Hematopoietic multipotent progenitor cell treated with erythropoietin and hydrocortisone succinate and interleukin-3 and kit ligand, for 6 days (in vitro differentiated cells): ENCODE measurements around the gene MOXD1.
"Not testable (repeated sequence)": the region's sequence is repeated elsewhere in the genome, so short reads cannot be mapped to it uniquely, and the experiment has no call there.

ENCODE experiments used
- DNase-seq: peaks from one replicate; pipeline ENCODE4 v3.0.0-alpha.2; 2015

MOXD1 gene

DNA sequence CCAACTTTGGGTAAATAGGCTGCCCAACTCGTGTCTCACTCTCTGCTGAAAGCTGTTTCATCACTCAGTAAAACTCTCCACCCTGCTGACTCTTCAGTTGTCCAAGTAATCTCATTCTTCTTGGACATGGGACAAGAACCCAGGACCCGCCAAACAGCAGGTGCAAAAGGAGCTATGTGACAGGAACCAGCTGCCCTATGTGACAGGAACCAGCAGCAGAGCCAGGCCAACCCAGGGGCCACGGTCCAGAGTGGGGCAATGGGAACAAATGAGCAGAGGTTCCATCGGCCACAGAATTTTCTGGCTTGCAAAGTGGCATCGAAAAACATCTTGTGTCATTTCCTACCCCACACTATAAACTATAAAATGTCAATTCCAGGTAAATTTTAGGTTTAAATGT is 56.5 kb downstream of the MOXD1 start:
- DNase-seq: no peak

DNA sequence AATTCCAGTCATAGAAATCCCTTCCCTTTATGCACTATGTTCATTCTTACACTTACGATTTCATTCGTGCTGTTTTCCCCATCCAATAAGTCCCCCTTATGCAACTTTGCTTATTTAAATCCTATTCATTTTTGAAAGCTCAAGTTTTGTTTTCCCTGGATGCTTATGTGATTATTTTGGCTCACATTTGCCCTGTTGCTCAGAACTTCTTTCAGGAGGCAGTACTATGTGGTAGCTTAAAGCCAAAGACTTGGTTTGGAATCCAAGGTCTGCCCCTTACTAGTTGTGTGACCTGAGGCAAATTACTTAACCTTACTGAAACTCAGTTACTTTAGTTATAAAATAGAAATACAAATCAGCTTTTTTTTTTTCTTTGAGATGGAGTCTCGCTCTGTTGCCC is 59.6 kb downstream of the MOXD1 start:
- DNase-seq: no peak

DNA sequence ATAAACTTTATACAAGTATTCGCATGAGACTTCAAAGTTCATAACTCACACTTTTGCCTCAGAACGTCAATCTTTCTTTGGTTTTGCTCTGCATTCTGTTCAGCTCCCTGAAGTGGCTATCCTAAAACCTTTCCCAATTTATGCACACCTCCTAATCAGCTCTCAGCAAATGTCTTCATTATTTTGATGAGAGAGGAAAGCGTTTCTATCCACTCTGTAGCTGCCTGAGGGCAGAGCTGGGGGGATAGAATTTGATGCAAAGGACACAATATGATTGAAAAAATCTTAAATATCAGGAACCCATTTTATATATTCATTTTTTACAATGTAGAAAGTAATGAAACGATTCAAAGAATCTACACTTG is 66.8 kb downstream of the MOXD1 start:
- DNase-seq: no peak

DNA sequence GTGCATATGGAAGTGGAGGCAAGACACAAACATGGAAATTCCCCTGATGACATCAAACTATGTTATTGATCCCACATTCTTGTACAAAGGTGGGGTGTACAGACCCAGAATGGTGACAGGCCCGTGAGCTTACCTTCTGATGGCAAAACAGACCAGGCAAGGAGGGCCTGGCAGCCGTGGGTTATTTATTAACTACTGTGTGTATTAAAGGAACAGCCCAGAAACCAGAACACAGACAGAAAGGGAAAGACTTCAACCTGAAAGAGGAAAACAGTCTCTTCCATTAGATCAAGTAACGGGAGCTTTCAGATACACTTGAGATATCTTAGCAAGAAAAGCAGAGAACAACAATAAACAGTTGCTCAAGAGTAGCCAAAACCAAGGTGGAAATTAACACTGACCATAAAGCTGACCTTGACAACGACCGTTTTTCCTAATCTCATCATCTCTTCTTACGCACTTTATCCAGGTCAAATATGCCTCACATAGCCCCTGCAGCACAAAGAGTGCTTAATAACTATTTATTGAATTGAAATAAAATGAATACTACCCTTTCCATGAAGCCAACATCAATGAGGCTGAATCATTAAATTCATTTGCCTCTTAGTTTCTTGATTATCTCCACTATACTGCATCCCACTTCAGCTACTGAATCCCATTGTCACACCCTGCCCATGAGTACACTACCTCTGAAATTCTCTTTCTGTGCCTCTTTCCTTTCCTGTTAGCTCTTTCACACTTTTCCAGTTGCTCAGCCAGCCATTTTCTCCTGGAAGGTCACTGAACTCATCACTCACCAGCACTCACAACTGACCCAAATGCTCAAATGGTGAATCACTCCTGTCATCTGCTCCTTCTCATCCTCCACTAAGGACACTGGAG is 67.4 kb downstream of the MOXD1 start:
- DNase-seq: no peak

DNA sequence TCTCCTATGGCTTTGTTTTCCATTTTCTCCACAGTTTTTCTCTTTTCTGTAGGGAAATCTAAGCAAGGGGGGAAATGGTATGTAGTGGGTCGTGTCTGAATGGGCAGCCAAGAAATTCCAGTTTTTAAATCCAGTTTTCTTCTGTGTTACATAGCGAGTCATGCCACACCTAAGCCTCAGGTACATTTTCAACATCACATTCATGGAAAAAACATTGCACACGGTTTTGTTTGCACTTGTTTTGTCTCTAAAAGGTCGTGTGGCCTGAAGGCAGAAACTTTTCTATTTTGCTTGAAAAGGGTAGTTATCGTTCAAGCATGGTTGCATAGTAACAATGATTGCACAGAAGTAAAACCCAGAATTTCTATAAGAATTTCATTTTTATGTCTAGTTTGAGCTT is 70.5 kb downstream of the MOXD1 start:
- no peak for DNase-seq

DNA sequence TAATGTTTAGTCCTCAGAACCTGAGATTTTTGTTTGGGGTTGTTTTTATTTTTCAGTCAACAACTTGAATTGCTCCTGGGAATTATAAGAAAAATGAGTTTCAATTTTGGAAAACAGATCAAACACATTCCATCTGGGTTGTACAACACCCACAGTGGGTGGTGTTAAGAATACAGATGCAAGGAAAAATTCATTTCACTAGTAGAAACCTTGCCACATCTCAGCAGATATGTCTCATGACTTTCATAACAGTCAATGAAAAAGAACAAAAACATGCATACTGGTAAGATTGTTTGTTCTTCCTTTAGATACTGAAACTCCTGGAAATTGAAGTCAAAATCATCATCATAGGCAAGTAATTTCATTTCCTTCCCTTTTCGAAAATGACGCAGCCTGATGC is 78.9 kb downstream of the MOXD1 start:
- no peak for DNase-seq

DNA sequence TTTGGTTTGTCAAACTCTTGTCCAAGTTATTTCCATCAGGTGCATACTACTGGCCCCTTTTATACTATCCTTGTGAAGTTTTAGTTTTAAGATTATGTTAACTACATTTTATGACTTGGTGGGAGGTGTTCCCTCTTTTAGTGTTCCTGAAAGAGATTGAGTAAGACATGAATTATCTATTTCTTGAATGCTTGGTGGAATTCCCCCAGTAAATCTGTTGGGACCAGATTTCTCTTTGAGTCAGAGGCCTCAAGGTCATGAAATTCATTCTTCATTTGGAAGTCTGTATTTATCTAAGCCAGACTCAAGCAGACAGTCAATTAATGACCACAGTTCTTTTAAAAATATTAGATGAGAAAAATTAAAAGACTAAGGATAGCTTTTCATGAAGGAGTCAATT is 81.3 kb downstream of the MOXD1 start:
- no peak for DNase-seq

DNA sequence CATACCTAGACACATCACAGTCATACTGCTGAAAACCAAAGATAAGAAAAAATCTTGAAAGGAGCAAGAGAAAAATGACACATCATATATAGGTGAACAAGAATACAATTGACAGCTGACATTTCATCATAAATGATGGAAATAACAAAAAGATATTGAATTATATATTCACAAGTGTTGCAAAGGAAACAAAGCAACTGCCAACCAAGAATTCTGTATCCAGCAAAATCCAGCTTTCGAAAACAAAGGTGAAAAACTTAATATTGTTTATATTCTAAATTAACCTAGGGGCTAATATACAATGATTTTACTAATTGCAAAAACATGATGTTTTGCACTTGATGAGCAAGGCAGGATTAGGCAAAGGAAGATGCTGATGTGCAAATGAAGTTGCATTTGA is 84.3 kb downstream of the MOXD1 start:
- DNase-seq: no peak

DNA sequence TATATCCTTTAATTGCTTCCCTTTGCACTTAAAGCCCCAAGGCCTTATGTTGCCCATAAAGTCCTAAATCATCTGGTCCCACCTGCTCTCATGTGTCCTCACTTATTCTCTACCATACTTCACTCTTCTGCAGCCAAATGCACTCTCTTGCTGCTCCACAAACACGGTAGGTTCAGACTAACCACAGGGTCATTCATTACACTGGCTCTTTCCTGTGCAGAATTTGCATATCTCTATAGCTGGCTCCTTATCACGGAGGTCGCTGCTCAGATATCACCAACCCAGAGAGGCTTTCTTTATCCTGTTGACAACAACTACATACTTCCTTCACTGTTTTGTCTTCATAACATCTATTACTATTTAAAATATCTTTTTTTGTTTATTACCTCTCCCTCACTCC is 86.8 kb downstream of the MOXD1 start:
- DNase-seq: no peak

DNA sequence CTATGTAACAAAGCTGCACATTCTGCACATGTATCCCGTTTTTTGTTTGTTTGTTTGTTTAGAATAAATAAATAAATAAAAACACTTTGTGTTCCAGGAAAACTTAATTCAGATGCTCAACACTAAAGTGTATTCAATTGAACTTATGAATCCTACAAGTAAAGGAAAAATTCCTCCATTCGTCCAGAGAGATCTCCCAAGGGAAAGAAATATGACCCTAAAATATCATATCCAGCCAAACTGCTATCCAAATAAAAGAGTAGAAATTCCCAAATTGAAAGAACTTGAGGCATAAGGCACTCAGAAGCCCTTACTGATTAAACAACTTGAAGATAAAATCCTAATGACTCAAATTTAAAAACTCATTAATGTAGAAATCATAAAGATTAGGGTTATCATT is 90.4 kb downstream of the MOXD1 start:
- no peak for DNase-seq

DNA sequence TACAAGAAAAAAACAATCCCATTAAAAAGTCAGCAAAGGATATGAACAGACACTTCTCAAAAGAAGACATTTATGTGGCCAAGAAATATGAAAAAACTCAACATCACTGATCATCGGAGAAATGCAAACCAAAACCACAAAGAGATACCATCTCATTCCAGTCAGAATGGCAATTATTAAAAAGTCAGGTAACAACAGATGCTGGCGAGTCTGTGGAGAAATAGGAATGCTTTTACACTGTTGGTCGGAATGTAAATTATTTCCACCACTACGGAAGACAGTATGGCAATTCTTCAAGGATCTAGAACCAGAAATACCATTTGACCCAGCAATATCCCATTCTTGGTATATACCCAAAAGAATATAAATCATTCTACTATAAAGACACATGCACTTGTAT is 91.1 kb downstream of the MOXD1 start:
- not testable (repeated sequence) for DNase-seq

DNA sequence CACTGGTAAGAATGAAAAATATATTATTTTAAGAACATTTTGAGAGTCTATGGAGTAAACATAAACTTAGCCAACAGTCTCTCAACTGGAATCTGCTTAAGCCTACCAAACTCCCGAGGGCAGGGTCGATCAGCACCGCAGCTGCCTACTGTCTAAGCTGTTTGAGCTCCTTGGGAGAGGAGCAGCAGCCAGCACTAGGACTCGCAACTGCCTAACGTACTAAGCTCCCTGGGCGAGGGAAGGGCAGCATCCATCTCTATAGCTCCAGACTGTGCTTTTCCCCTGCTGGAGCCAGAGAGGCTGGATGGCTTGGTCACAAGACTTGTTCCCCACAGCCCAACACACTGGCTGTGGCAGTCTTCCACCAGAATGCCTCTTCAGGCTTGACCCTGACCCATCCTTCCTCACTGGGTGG is 96.4 kb downstream of the MOXD1 start:
- no peak for DNase-seq

DNA sequence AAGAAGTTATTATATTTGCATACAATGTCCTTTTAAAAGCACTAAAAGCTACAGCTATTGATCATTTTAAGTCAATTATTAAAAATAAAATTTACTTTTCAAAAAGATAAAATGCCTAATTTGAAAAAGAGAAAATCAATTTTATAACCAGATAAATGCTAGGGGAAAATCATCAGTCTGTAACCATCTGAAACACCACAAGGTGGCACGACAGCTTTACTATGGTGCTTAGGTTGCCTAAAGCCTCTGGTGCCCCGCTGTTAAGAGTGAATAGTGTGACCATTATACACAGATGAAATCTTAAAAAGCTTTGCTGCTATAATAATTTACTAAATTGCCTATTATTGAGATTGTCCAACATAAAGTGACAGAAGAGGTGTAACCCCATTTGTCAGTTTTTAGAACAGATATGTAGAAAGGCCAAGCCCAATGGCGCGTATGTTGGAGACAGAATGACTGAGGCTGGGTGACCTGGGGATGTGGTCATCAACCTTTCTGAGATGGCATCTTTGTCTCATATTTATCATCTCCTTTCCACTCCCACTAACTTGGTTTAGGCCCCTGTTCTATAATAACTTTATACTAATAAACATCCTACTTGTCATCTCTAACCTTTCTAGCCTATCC is 100.8 kb downstream of the MOXD1 start:
- DNase-seq: peak; percentile 67

DNA sequence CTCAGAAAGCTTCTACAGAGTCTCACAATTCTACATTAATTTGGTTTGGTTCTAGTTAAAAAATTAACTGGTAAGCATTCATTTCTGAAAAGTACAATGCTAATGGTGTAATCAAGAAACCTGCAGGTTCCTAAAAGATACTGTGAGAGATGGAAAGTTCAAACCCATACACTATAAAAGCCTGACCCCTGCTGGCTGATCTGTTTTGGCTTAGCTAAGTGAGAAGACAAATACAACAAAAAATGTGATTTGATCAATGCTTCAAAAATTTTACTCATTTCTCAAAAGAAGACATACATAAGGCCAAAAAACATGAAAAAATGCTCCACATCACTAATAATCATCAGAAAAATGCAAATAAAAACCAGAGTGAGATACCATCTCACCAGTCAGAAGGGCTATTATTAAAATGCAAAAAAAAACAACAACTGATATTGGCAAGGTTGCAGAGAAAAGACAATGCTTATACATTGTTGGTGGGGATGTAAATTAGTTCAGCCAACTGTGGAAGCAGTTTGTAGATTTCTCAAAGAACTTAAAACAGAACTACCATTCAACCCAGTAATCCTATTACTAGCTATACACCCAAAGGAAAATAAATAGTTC is 102.8 kb downstream of the MOXD1 start:
- peak; percentile 74 for DNase-seq

DNA sequence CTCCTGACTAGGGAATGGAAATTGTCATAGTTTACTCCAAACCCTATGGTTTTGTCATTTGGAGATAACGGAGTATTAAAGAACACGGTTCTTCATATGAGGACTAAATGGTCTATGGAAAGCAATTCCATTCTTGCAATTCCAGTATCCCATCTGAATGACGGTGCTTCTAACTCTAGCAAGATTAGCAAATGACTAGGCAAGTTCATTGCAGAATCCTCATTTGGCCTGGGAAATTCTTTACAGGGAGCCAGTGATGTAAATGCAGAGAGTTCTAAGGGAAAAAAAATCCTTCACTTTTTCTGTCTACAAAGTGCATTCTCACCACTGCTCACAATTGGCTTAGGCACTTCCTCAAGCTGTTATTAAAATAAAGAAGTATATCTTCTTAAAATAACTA is 111.5 kb downstream of the MOXD1 start:
- no peak for DNase-seq

DNA sequence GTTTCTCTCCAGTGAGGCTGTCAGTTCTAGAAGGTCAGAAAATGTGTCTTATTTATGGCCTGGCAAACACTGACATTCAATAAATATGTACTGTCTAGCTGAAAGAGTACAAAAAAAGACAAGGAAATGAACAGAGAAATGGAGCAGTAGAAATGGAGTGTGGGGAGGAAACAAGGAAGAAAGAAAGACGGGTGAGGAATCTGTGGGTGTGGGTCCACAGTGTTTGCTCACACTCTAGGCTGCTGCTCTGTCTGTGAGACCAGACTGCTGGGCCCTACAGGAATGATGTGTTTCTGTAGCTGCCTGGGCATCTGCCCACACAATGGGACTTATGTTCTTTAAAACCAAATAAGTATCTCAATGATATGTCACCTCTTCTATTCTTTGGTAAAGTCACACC is 114.2 kb downstream of the MOXD1 start:
- no peak for DNase-seq

DNA sequence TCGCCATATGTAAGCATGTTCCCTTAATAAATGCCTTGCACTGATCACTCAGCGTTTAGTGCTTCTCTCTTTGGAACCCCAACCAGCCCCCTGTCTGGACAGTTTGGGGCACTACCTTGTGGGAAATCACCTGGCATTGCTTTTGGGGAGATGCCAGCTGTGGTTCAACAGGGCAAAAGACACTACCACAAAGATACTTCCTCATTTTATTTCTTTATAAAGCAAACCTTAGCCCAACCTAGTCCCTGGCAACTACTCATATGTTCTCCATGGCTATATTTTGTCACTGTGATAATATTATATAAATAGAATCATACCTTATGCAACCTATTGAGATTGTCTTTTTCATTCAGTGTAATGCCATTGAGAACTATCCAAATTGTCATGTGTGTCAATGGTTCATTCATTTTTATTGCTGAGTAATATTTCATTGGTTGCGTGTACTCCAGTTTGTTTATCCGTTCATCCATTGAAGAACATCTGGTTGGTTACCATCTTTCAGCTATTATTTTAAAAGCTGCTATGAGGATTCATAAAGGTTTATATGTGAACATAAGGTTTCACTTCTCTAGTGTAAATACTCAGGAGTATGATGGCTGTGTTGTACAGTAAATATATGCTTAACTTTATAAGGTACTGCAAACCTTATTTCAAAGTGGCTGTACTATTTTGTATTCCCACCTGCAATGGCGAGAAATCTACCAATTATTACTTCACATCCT is 114.8 kb downstream of the MOXD1 start:
- DNase-seq: peak; percentile 13

DNA sequence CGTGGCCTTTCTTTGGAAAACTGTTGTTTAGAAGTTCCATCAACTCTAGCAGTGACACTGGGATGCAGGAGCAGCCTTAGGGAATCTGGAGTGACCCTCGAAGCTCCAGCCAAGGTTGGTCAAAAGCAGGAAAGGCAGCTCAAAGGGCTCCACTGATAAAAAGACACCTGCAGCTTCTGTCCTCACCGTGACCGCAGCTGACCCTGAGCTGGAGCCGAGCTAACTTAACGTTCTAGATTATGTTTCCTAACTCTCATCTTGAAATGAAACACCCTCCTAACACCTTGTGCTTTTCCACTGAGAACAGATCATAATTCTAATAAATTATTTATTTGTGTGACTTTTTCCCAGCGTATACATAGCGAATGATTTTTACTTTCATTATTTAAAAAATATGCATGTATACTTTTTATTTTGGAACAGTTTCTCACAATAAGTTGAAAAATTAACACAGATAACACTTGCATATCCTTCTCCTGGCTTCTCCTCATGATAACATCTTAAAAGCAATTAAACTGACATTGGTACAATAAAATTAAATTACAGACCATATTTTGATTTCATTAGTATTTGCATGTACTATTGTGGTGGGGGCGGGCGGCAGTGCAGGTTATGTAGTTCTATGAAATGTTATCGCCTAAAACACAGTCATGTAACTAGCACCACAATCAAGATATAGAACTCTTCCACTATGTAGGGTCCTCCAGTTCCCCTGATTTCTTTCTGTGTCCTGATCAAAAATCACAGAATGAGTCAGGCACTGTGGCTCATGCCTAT is 116.1 kb downstream of the MOXD1 start:
- DNase-seq: no peak

DNA sequence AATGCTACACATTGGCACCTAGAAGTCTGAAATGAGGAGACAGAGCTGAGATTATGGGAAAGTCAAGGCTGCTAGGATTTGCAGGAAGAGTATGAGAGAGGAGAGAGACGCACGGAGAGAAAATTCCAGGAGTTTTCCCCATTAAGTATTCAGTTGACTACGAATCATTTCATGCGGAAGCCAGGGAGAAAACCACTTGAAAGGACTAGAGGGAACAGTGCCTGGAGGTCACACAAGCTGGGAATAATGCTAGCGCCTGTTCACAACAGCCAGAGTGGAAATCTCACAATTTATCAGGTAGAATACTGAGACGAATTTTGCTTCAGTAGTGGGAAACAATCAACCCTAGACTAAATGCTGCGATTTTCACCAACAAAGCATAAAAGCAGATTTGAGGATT is 118.6 kb downstream of the MOXD1 start:
- DNase-seq: no peak

DNA sequence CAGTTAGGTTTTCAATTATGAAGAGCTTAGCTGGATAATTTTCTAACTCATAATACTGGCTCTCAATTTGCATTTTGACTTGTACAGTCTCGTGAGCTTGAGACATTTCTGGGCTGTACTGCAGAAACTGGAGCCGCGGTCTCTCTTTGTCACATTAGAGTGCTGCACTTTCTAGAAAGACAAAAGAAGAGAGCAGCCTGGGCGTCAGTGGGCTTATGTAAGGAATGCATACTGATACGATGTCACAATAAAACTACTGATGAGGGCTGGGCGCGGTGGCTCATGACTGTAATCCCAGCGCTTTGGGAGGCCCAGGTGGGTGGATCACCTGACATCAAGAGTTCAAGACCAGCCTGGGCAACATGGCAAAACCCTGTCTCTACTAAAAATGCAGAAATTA is 120.8 kb downstream of the MOXD1 start:
- no peak for DNase-seq

DNA sequence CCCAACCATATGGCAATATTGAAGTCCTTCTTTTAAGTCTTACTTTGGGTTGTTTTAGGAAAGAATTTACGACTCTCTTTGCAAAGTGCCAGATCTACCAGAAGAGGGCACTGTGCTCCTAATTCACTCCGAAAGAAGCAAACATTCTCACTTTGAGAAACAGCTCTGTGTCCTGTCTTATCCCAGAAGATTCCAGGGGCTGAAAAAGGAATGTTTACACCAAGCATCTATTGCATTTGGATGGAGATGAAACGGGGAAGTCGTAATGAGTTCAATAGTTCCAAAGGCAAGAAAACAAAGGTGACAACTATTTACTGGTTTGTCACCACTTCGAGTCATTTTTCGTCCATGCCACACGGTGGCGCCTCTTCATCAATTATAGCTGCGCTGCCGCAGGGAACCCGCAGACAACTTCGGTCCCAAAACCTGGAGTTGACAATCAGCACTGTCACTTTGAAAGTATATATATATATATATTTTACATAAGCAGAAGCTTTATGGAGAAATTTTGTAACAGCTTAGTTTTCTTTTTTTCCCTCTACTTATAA is 121.6 kb downstream of the MOXD1 start:
- DNase-seq: peak; percentile 90
